GM19455 (cell line): Measurements from ENCODE around the gene SRSF10.
"Not testable (repeated sequence)": the region's sequence is repeated elsewhere in the genome, so short reads cannot be mapped to it uniquely, and the experiment has no call there.

Source experiments
- ATAC-seq: cut with Tn5 transposase; IDR thresholded peaks from one replicate; pipeline ENCODE4 v1.9.1; 2021; ENCODE audit not compliant: unreplicated experiment

SRSF10 gene

GRCh38 chr1:23979881-23980727 is at the start of gene SRSF10:
Gene SRSF10 (minus strand): TSS chr1:23980327. CDS start chr1:23980255, 72 bp downstream.
- ATAC-seq: peak; percentile 90

DNA sequence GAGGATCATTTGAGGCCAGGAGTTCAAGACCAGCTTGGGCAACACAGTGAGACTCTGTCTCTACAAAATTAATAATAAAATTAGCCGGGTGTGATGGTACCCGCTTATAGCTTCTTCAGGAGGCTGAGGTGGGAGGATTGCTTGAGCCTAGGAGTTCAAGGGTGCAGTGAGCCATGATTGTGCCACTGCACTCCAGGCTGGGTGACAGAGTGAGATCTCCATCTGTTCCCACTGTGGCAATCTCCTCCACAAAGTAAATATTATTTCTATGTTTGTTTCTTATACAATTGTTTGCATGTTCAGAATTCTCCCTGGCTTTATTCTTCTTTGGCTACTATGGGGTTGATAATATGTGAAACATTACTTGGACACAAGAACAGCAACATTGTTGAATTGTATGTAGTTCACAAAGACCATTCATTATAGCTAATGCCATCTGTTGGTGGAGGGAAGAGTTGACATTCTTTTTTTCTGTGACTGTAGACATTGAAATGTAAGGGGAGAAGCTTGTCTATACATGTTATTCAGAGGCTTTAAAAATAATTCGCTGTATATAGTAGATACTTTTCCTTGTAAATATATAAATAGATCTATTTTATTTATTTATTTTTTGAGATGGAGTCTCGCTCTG is 47.8 kb upstream of the SRSF10 start:
- no peak for ATAC-seq

GRCh38 chr1:24022581-24023361 is 42.6 kb upstream of the SRSF10 start:
- ATAC-seq: no peak

- no peak for ATAC-seq
Observed at GRCh38 chr1:24021403-24022266, 41.5 kb upstream of the SRSF10 start.

DNA sequence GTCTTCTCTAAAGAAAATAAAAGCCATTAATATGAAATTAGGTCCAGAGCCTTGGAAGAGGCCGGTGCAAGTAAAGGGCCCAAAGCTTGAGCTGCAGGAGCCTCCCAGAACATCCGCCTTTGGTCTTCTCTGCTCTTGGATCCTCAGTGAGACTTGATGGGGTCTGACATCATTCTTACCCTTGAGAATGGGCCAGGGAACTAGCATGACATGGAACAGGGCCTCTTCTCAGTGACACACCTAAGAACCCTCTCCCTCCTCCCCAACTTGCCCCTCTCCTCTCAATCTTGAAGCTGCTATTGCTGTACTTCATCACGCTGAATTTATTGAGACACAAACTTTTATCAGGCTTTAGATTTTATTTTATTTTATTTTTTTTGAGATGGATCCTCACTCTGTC is 40.3 kb upstream of the SRSF10 start:
- no peak for ATAC-seq

GRCh38 chr1:24020025-24020424 is 39.9 kb upstream of the SRSF10 start:
- no peak for ATAC-seq

GRCh38 chr1:24018611-24019580 is 38.8 kb upstream of the SRSF10 start:
- ATAC-seq: no peak

GRCh38 chr1:24015221-24016210 is 35.4 kb upstream of the SRSF10 start:
- ATAC-seq: no peak

DNA sequence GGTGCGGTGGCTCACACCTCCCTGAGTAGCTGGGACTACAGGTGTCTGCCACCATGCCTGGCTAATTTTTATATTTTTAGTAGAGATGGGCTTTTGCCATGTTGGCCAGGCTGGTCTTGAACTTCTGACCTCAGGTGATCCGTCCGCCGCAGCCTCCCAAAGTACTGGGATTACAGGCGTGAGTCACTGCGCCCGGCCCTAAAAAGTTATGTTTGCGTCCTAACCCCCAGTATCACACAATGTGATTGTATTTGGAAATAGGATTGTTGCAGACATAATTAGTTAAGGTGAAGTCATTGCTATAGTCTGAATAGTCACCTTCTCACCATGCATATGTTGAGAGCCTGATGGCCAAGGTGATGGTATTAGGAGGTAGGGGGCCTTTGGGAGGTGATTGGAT is 32.8 kb upstream of the SRSF10 start:
- ATAC-seq: not testable (repeated sequence)

DNA sequence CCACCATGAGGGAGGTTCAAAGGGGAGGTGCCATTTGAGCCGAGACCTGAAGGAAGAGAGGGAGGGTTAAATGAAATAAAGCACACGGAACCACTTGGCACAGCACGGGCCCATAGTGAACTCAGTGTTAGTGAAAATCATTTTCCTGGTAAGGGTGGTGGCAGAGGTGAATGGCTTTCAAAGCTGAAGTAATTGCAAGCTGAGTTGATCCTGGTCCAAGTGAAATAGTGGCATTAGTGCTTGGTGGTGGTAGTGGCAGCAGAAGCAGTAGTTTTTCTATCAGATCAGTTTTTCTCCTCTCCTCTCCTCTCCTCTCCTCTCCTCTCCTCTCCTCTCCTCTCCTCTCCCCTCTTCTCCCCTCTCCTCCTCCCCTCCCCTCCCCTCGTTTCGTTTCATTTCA is 30.5 kb upstream of the SRSF10 start:
- ATAC-seq: no peak

GRCh38 chr1:24009406-24009805 is 29.3 kb upstream of the SRSF10 start:
- no peak for ATAC-seq

GRCh38 chr1:24008574-24009184 is 28.6 kb upstream of the SRSF10 start:
- not testable (repeated sequence) for ATAC-seq

DNA sequence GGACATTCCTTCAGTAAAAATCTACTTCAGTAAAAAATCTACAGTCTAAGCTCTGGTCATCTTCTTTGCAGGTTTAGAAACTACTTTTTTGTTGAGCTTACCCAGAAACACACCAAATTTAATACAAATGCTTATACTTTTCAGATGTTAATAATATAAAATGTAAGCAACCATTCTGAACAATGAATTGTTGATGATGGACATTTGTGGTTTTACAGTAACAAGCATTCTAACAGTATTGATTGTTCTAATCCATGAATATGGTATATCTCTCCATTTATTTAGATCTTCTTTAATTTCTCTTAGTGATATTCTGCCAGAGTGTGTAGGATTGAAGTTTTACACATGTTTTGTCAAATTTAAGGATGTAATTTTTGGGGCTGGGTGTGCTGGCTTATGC is 27.0 kb upstream of the SRSF10 start:
- no peak for ATAC-seq

- no peak for ATAC-seq
Observed at GRCh38 chr1:24005163-24005562, 25.0 kb upstream of the SRSF10 start.

DNA sequence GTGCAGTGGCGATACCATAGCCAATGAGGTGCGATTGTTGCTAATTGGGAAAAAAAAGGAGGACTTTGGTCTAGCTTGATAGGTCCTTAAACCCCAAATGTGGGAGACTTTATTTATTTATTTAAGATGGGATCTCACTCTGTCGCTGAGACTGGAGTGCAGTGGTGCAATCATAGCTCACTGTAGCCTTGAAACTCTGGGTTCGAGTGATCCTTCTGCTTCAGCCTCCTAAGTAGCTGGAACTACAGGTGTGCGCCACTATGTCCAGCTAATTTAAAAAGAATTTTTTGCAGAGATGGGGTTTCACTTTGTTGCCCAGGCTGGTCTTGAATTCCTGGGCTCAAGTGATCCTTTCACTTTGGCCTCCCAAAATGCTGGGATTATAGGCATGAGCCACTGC is 24.0 kb upstream of the SRSF10 start:
- ATAC-seq: no peak

- ATAC-seq: no peak
Observed at GRCh38 chr1:24003331-24003972, 23.3 kb upstream of the SRSF10 start.

GRCh38 chr1:24002695-24003094 is 22.6 kb upstream of the SRSF10 start:
- ATAC-seq: no peak
